BLaER1 (cell line): Measurements from ENCODE around the gene SLC4A8.

Experiments
- H3K27ac ChIP-seq: shearing (Covaris generic); formaldehyde crosslinking; 2 replicates; pipeline ENCODE4 v1.8.1; 2022
- H3K27me3 ChIP-seq: shearing (Covaris generic); formaldehyde crosslinking; 2 replicates; pipeline ENCODE4 v1.8.1; 2022
- H3K36me3 ChIP-seq: shearing (Covaris generic); formaldehyde crosslinking; 2 replicates; pipeline ENCODE4 v1.8.1; 2022
- H3K4me1 ChIP-seq: shearing (Covaris generic); formaldehyde crosslinking; 2 replicates; pipeline ENCODE4 v1.8.1; 2022
- H3K4me2 ChIP-seq: shearing (Covaris generic); formaldehyde crosslinking; 2 replicates; pipeline ENCODE4 v1.8.1; 2022
- H3K4me3 ChIP-seq: shearing (Covaris generic); formaldehyde crosslinking; 2 replicates; pipeline ENCODE4 v1.8.1; 2022
- H3K9ac ChIP-seq: shearing (Covaris generic); formaldehyde crosslinking; 2 replicates; pipeline ENCODE4 v1.8.1; 2022
- H3K9me3 ChIP-seq: shearing (Covaris generic); formaldehyde crosslinking; 2 replicates; pipeline ENCODE4 v1.8.1; 2022
- H4K20me1 ChIP-seq: shearing (Covaris generic); formaldehyde crosslinking; 2 replicates; pipeline ENCODE4 v1.8.1; 2022
- Cebpa-rat ChIP-seq: shearing (Covaris generic); IDR thresholded peaks from 2 replicates; pipeline ENCODE4 v1.8.1; 2022

SLC4A8 gene

GRCh38 chr12:51388069-51388799 is 36.4 kb upstream of the SLC4A8 start:
- H3K4me2 ChIP-seq: no peak overlapping the region
- peaks cover 16% of the 10 kb centered on the region for H4K20me1 ChIP-seq
- no peaks in the 10 kb centered on the region for H3K9me3 ChIP-seq
- no peak overlapping the region for H3K4me3 ChIP-seq
- TF ChIP-seq Cebpa-rat: no peak
- no peak overlapping the region for H3K27ac ChIP-seq
- H3K4me1 ChIP-seq: peaks cover 31% of the 10 kb centered on the region
- H3K27me3 ChIP-seq: peaks cover 49% of the 10 kb centered on the region
- no peak overlapping the region for H3K9ac ChIP-seq
- H3K36me3 ChIP-seq: no peaks in the 10 kb centered on the region

GRCh38 chr12:51388846-51389245 is 35.8 kb upstream of the SLC4A8 start:
- H4K20me1 ChIP-seq: peaks cover 22% of the 10 kb centered on the region
- no peaks in the 10 kb centered on the region for H3K36me3 ChIP-seq
- H3K4me2 ChIP-seq: no peak overlapping the region
- no peak overlapping the region for H3K9ac ChIP-seq
- no peak for TF ChIP-seq Cebpa-rat
- H3K4me3 ChIP-seq: no peak overlapping the region
- peaks cover 31% of the 10 kb centered on the region for H3K4me1 ChIP-seq
- no peaks in the 10 kb centered on the region for H3K9me3 ChIP-seq
- no peak overlapping the region for H3K27ac ChIP-seq
- H3K27me3 ChIP-seq: peaks cover 55% of the 10 kb centered on the region

- no peak for TF ChIP-seq Cebpa-rat
- H3K4me3 ChIP-seq: no peak overlapping the region
- no peaks in the 10 kb centered on the region for H3K36me3 ChIP-seq
- H3K27ac ChIP-seq: no peak overlapping the region
- peaks cover 31% of the 10 kb centered on the region for H3K4me1 ChIP-seq
- H4K20me1 ChIP-seq: peaks cover 27% of the 10 kb centered on the region
- H3K4me2 ChIP-seq: no peak overlapping the region
- H3K9ac ChIP-seq: no peak overlapping the region
- no peaks in the 10 kb centered on the region for H3K9me3 ChIP-seq
- peaks cover 61% of the 10 kb centered on the region for H3K27me3 ChIP-seq
These were observed 35.2 kb upstream of the SLC4A8 start for GRCh38 chr12:51389302-51389999.

GRCh38 chr12:51390457-51390856 is 34.2 kb upstream of the SLC4A8 start:
- no peaks in the 10 kb centered on the region for H3K9me3 ChIP-seq
- H4K20me1 ChIP-seq: peaks cover 27% of the 10 kb centered on the region
- no peak overlapping the region for H3K27ac ChIP-seq
- peaks cover 70% of the 10 kb centered on the region for H3K27me3 ChIP-seq
- no peak for TF ChIP-seq Cebpa-rat
- H3K4me3 ChIP-seq: no peak overlapping the region
- H3K9ac ChIP-seq: no peak overlapping the region
- no peak overlapping the region for H3K4me2 ChIP-seq
- H3K4me1 ChIP-seq: peaks cover 36% of the 10 kb centered on the region
- no peaks in the 10 kb centered on the region for H3K36me3 ChIP-seq

- H3K4me3 ChIP-seq: peak overlapping the region; percentile 70
These were observed 33.7 kb upstream of the SLC4A8 start for GRCh38 chr12:51390891-51391282.

GRCh38 chr12:51391283-51392123 is 33.1 kb upstream of the SLC4A8 start, which contains the start of gene GALNT6:
GALNT6 (minus strand) TSS chr12:51391406; CDS start chr12:51379781, 11,625 bp downstream.
- Histone ChIP-seq H4K20me1 (peaks cover 27% of the 10 kb centered on the region), H3K4me1 (peaks cover 40% of the 10 kb centered on the region), H3K27me3 (peaks cover 74% of the 10 kb centered on the region), H3K27ac (no peak within 1 kb of the TSS), H3K9ac (peak within 1 kb of the TSS; percentile 38), H3K4me3 (peak within 1 kb of the TSS; percentile 70), H3K36me3 (no peaks in the 10 kb centered on the region), H3K9me3 (no peaks in the 10 kb centered on the region), H3K4me2 (peak within 1 kb of the TSS; percentile 99)
- no peak for TF ChIP-seq Cebpa-rat

More at GRCh38 chr12:51390891-51391282, 33.7 kb upstream of the SLC4A8 start:
- H3K27ac ChIP-seq: no peak overlapping the region
- peaks cover 73% of the 10 kb centered on the region for H3K27me3 ChIP-seq
- H4K20me1 ChIP-seq: peaks cover 27% of the 10 kb centered on the region
- no peaks in the 10 kb centered on the region for H3K9me3 ChIP-seq
- H3K4me2 ChIP-seq: peak overlapping the region; percentile 99
- H3K9ac ChIP-seq: peak overlapping the region; percentile 38; the same call in 1 of the 2 replicates
- H3K4me1 ChIP-seq: peaks cover 40% of the 10 kb centered on the region
- H3K36me3 ChIP-seq: no peaks in the 10 kb centered on the region
- TF ChIP-seq Cebpa-rat: no peak

GRCh38 chr12:51392556-51393237 is 31.9 kb upstream of the SLC4A8 start:
- no peak overlapping the region for H3K9ac ChIP-seq
- peaks cover 27% of the 10 kb centered on the region for H4K20me1 ChIP-seq
- TF ChIP-seq Cebpa-rat: no peak
- peaks cover 72% of the 10 kb centered on the region for H3K27me3 ChIP-seq
- peak overlapping the region; percentile 70; the same call in 1 of the 2 replicates for H3K4me3 ChIP-seq
- H3K9me3 ChIP-seq: no peaks in the 10 kb centered on the region
- no peak overlapping the region for H3K27ac ChIP-seq
- no peaks in the 10 kb centered on the region for H3K36me3 ChIP-seq
- H3K4me2 ChIP-seq: peak overlapping the region; percentile 99
- H3K4me1 ChIP-seq: peaks cover 40% of the 10 kb centered on the region

GRCh38 chr12:51393676-51394545 is 30.7 kb upstream of the SLC4A8 start:
- Histone ChIP-seq H3K36me3 (no peaks in the 10 kb centered on the region), H4K20me1 (peaks cover 27% of the 10 kb centered on the region), H3K27me3 (peaks cover 63% of the 10 kb centered on the region), H3K27ac (no peak overlapping the region), H3K4me2 (peak overlapping the region; percentile 28), H3K4me1 (peaks cover 40% of the 10 kb centered on the region), H3K9me3 (no peaks in the 10 kb centered on the region), H3K9ac (no peak overlapping the region), H3K4me3 (no peak overlapping the region)
- no peak for TF ChIP-seq Cebpa-rat
